PFSK-1 (cell line): Measurements from ENCODE around the gene TIMM9.

Experiments
- FOXP2 ChIP-seq: optimal IDR thresholded peaks from 2 replicates; pipeline ENCODE3; 2011; ENCODE audit warnings: borderline replicate concordance, control low read depth, inconsistent platforms; ENCODE audit not compliant: insufficient read depth; ENCODE audit errors: extremely low read length, extremely low read depth
- POLR2AphosphoS5 ChIP-seq: IDR thresholded peaks from 2 replicates; pipeline ENCODE4 v1.6.1; 2012; ENCODE audit warnings: low read depth, mild to moderate bottlenecking, control low read depth, low read length, moderate library complexity
- SIN3A ChIP-seq: IDR thresholded peaks from 2 replicates; pipeline ENCODE4 v1.6.1; 2012; ENCODE audit warnings: mild to moderate bottlenecking, low read length, moderate library complexity, borderline replicate concordance; ENCODE audit not compliant: insufficient read depth
- TAF1 ChIP-seq: IDR thresholded peaks from 2 replicates; pipeline ENCODE4 v1.6.1; 2012; ENCODE audit warnings: low read length, control low read depth, borderline replicate concordance; ENCODE audit not compliant: insufficient read depth
- TF ChIP-seq, protein P1 (sequence below), 2 experiments: IDR thresholded peaks; 2 replicates each; pipeline versions ENCODE4 v1.6.1 to v1.8.0; 2011 to 2012; ENCODE audit warnings: low read depth in 2 of 2, low read length in 2 of 2, control low read depth in 1 of 2, inconsistent platforms in 1 of 2, mild to moderate bottlenecking in 1 of 2, moderate library complexity in 1 of 2; ENCODE audit not compliant: insufficient read depth in 1 of 2

TIMM9 gene

DNA sequence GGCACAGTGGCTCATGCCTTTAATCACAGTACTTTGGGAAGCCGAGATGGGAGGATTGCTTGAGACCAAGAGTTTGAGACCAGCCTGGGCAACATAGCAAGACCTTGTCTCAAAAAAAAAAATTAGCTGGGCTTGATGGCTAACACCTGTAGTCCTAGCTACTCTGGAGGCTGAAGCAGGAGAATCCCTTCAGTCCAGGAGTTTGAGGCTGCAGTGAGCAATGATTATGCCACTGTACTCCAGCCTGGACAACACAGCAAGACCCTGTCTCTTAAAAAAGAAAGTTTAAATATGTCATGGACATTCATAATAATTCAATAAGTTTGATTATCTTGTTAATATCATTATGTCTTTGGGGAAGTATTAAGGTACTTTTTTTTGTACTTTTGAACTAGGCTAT, 39.1 kb upstream of the TIMM9 start:
- TF ChIP-seq, protein P1, sequence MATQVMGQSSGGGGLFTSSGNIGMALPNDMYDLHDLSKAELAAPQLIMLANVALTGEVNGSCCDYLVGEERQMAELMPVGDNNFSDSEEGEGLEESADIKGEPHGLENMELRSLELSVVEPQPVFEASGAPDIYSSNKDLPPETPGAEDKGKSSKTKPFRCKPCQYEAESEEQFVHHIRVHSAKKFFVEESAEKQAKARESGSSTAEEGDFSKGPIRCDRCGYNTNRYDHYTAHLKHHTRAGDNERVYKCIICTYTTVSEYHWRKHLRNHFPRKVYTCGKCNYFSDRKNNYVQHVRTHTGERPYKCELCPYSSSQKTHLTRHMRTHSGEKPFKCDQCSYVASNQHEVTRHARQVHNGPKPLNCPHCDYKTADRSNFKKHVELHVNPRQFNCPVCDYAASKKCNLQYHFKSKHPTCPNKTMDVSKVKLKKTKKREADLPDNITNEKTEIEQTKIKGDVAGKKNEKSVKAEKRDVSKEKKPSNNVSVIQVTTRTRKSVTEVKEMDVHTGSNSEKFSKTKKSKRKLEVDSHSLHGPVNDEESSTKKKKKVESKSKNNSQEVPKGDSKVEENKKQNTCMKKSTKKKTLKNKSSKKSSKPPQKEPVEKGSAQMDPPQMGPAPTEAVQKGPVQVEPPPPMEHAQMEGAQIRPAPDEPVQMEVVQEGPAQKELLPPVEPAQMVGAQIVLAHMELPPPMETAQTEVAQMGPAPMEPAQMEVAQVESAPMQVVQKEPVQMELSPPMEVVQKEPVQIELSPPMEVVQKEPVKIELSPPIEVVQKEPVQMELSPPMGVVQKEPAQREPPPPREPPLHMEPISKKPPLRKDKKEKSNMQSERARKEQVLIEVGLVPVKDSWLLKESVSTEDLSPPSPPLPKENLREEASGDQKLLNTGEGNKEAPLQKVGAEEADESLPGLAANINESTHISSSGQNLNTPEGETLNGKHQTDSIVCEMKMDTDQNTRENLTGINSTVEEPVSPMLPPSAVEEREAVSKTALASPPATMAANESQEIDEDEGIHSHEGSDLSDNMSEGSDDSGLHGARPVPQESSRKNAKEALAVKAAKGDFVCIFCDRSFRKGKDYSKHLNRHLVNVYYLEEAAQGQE (IDR thresholded peaks at IDR 0.05; ENCODE audit: insufficient read depth in 1 of 2, low read depth in 2 of 2, low read length in 2 of 2): no peak
- TF ChIP-seq FOXP2 (no peak), SIN3A (no peak), TAF1 (no peak), POLR2AphosphoS5 (no peak)

DNA sequence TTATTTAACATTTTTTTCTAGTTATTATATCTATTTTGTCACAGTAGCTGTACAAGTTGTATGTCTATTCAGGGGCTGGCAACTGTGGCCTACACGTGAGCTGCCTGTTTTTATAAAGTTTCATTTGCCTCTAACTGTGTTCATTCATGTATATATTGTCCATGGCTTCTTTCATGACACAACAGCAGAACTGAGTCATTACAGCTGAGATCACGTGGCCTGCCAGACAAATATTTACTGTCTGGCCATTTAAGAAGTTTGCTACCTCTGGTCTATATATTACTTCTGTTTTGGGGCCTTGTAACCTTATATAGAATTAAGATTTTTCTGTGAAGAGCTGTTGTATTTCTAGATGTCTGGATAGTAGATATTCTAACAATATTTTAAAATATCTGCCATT, 38.1 kb upstream of the TIMM9 start:
- TF ChIP-seq TAF1: no peak
- TF ChIP-seq, protein P1 (IDR thresholded peaks at IDR 0.05; ENCODE audit: insufficient read depth in 1 of 2, low read depth in 2 of 2, low read length in 2 of 2): no peak

DNA sequence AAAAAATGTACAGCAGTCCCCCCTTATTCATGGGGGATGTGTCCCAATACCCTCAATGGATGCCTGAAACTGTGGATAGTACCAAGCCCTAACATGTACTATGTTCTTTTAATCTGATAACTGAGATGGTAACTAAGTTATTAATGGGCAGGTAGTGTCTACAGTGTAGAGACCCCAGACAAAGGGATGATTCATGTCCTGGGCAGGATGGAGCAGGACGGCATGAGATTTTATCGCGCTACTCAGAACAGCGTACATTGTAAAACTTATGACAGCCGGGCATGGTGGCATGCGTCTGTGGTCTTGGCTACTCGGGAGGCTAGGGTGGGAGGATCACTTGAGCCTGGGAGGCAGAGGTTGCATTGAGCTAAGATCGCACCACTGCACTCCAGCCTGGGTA, 37.3 kb upstream of the TIMM9 start:
- TF ChIP-seq SIN3A (no peak), TAF1 (no peak), FOXP2 (no peak), POLR2AphosphoS5 (no peak)
- TF ChIP-seq, protein P1 (IDR thresholded peaks at IDR 0.05; ENCODE audit: insufficient read depth in 1 of 2, low read depth in 2 of 2, low read length in 2 of 2): no peak

DNA sequence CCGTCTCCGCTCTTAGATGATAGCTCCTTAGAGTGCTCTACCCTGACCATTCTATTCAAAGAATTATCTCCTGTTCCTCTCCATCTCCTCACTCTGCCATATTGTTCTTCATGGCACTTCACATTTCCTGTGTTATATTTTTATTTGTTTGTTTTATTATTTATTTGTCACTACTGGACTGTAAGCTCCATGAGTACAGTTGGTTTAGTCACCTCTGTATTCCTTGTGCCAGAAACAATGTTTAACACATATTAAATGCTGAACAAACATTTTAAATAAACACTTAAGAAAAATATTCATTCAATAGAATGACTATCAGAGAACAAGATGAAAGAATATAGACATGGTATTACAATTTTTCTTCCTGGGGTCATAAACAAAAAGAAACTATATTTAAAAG, 35.8 kb upstream of the TIMM9 start:
- no peak for TF ChIP-seq POLR2AphosphoS5
- TF ChIP-seq, protein P1 (IDR thresholded peaks at IDR 0.05; ENCODE audit: insufficient read depth in 1 of 2, low read depth in 2 of 2, low read length in 2 of 2): no peak
- no peak for TF ChIP-seq FOXP2
- TF ChIP-seq TAF1: no peak
- no peak for TF ChIP-seq SIN3A

DNA sequence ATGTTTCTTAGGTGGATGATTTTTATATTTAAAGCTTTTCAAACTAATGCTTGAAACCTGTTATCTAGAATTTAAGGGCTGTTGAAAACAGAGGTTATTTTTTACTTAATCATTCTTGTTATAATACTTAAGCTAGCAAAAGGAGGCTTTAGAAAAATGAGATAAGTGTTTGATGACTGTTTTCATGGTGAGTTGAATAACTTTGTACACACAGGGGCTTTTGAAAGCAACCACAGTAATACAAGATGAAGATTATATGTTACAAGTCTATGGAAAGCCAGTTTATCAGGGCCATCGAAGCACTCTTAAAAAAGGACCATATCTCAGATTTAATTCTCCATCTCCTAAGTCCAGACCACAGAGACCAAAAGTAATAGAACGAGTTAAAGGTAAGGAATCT, 33.4 kb upstream of the TIMM9 start:
- TF ChIP-seq, protein P1 (IDR thresholded peaks at IDR 0.05; ENCODE audit: insufficient read depth in 1 of 2, low read depth in 2 of 2, low read length in 2 of 2): no peak
- TF ChIP-seq TAF1 (no peak), SIN3A (no peak), FOXP2 (no peak), POLR2AphosphoS5 (no peak)
